K562 (cell line): Measurements from ENCODE around the gene POMGNT1. TPM values are rescaled to one million over a fixed set of nuclear protein-coding genes. Genes with fewer than 3 reads are reported as not detected.

ENCODE experiments used
- ATAC-seq: fragments of 200-7000 bp; cut with Tn5 transposase; 3 replicates; pipeline ENCODE4 v1.9.1; 2020; ENCODE audit warnings: moderate library complexity
- BruUV-seq: library from RNA; stranded (reverse); fragments of 400-500 nt; replicated peaks from 2 replicates; lab custom pipeline; 2021; lab: Mats Ljungman, UMichigan
- CTCF ChIA-PET: fragments of 300-600 bp; formaldehyde crosslinking; extraction: SDS; loops from one replicate; lab custom pipeline; 2021; ENCODE audit warnings: low intra/inter-chr PET ratio; lab: Yijun Ruan, JAX
- POLR2A ChIA-PET: fragments of 300-600, 350-650 bp; sonication (Branson Sonifier 250); formaldehyde crosslinking; extraction: SDS; loops from one replicate; lab custom pipeline; 2021; ENCODE audit warnings: antibody characterized with exemption, inconsistent platforms; lab: Yijun Ruan, JAX
- DNase-seq, 4 experiments: peaks; one replicate each; pipeline versions ENCODE4 v3.0.0 to v3.0.0-alpha.2; 2011 to 2018; ENCODE audit warnings: low spot score in 3 of 4, mixed read lengths in 3 of 4; ENCODE audit errors: extremely low read depth in 1 of 4
- FAIRE-seq: peaks from 2 replicates; lab custom pipeline; 2011; peaks lifted over from hg19 to GRCh38; lab: Jason Lieb, UNC
- H2AFZ ChIP-seq: 2 replicates; pipeline ENCODE4 v1.6.0; 2011; ENCODE audit warnings: low read depth, low read length, control low read depth, inconsistent platforms
- H3K27ac ChIP-seq: fragments of 200-600 bp; 3 replicates; pipeline ENCODE4 v1.8.0; 2011; ENCODE audit warnings: low read depth, mild to moderate bottlenecking, control low read depth, inconsistent platforms, low read length, moderate library complexity, mixed read lengths; ENCODE audit errors: extremely low read depth
- H3K27me3 ChIP-seq, 2 experiments: fragments of 300-600 bp in 1 of 2; 2 replicates in 1 of 2; 3 replicates in 1 of 2; pipeline versions ENCODE4 v1.6.0 to v1.8.0; 2011; ENCODE audit warnings: inconsistent platforms in 2 of 2, low read length in 2 of 2, mild to moderate bottlenecking in 1 of 2, mixed read lengths in 1 of 2, moderate library complexity in 1 of 2; ENCODE audit not compliant: control insufficient read depth in 2 of 2, insufficient read depth in 2 of 2
- H3K36me3 ChIP-seq: fragments of 300-600 bp; 3 replicates; pipeline ENCODE4 v1.8.0; 2011; ENCODE audit warnings: mild to moderate bottlenecking, low read length, inconsistent platforms; ENCODE audit not compliant: control insufficient read depth, insufficient read depth
- H3K4me1 ChIP-seq, 2 experiments: fragments of 200-600 bp in 1 of 2; replicated peaks in 1 of 2; 2 replicates in 1 of 2; 3 replicates in 1 of 2; pipeline versions ENCODE4 v1.5.1 to v1.8.0; 2011; ENCODE audit warnings: inconsistent platforms in 2 of 2, low read length in 2 of 2, mild to moderate bottlenecking in 1 of 2, mixed read lengths in 1 of 2, moderate library complexity in 1 of 2; ENCODE audit not compliant: control insufficient read depth in 2 of 2, insufficient read depth in 2 of 2
- H3K4me2 ChIP-seq: 2 replicates; pipeline ENCODE4 v1.6.1; 2011; ENCODE audit warnings: low read length, control low read depth, inconsistent platforms, mixed read lengths; ENCODE audit not compliant: insufficient read depth
- H3K4me3 ChIP-seq: fragments of 200-600 bp; sonication (generic), shearing (Covaris generic); 2 replicates; pipeline ENCODE4 v1.5.1; 2016; ENCODE audit warnings: control low read depth, inconsistent platforms
- H3K79me2 ChIP-seq: fragments of 200-600 bp; 3 replicates; pipeline ENCODE4 v1.8.0; 2011; ENCODE audit warnings: low read length, inconsistent platforms; ENCODE audit not compliant: control insufficient read depth, insufficient read depth
- H3K9ac ChIP-seq, 2 experiments: 2 replicates each; pipeline versions ENCODE4 v1.6.0 to v1.6.1; 2011; ENCODE audit warnings: low read depth in 2 of 2, low read length in 2 of 2, control low read depth in 1 of 2, inconsistent platforms in 1 of 2, mild to moderate bottlenecking in 1 of 2, mixed read lengths in 1 of 2; ENCODE audit not compliant: insufficient read depth in 1 of 2
- H3K9me1 ChIP-seq: one replicate; pipeline ENCODE4 v1.6.0; 2011; ENCODE audit warnings: inconsistent platforms, mild to moderate bottlenecking, low read length, moderate library complexity; ENCODE audit not compliant: control insufficient read depth, insufficient read depth
- H3K9me3 ChIP-seq: replicated peaks from 2 replicates; pipeline ENCODE4 v1.5.1; 2011; ENCODE audit warnings: low read depth, low read length, inconsistent platforms; ENCODE audit not compliant: control insufficient read depth, insufficient read depth
- H4K20me1 ChIP-seq: replicated peaks from 2 replicates; pipeline ENCODE4 v1.6.1; 2011; ENCODE audit warnings: low read length, inconsistent platforms, mixed read lengths; ENCODE audit not compliant: control insufficient read depth, insufficient read depth
- ADNP ChIP-seq: fragments of 200-800 bp; sonication (Bioruptor generic); IDR thresholded peaks from 2 replicates; pipeline ENCODE4 v1.6.1; 2016; ENCODE audit warnings: missing genetic modification characterization, missing compliant biosample characterization
- CBX3 ChIP-seq, 2 experiments: IDR thresholded peaks; 1 replicate in 1 of 2; 2 replicates in 1 of 2; pipeline ENCODE4 v1.6.1; 2012; ENCODE audit warnings: inconsistent platforms in 2 of 2, low read length in 2 of 2, borderline replicate concordance in 1 of 2, control low read depth in 1 of 2
- CCAR2 ChIP-seq: fragments of 200-400 bp; formaldehyde crosslinking; IDR thresholded peaks from 2 replicates; pipeline ENCODE4 v1.6.1; 2017; ENCODE audit warnings: mild to moderate bottlenecking, low read depth, low read length
- COPS2 ChIP-seq: fragments of 450-650 bp; conservative IDR thresholded peaks from 2 replicates; pipeline ENCODE4 v1.6.1; 2016; ENCODE audit warnings: mild to moderate bottlenecking, moderate library complexity
- DMBX1 ChIP-seq: fragments of 250-450 bp; sonication (Bioruptor Pico); IDR thresholded peaks from 2 replicates; pipeline ENCODE4 v1.8.0; 2022; ENCODE audit warnings: inconsistent platforms, mild to moderate bottlenecking, moderate library complexity, borderline replicate concordance
- ELF4 ChIP-seq: fragments of 450-650 bp; formaldehyde crosslinking; IDR thresholded peaks from 2 replicates; pipeline ENCODE4 v1.4.0; 2022; ENCODE audit warnings: missing genetic modification characterization
- ESRRA ChIP-seq: fragments of 450-650 bp; IDR thresholded peaks from 2 replicates; pipeline ENCODE4 v1.6.1; 2014; ENCODE audit warnings: low read depth, mild to moderate bottlenecking, moderate library complexity, borderline replicate concordance
- HDAC6 ChIP-seq: IDR thresholded peaks from 2 replicates; pipeline ENCODE4 v1.6.1; 2012; ENCODE audit warnings: low read depth, mild to moderate bottlenecking, control low read depth, inconsistent platforms, low read length, moderate library complexity
- KDM2B ChIP-seq: fragments of 250-450 bp; sonication (Bioruptor Pico); IDR thresholded peaks from 2 replicates; pipeline ENCODE4 v1.8.0; 2021; ENCODE audit warnings: mild to moderate bottlenecking, moderate library complexity
- MECOM ChIP-seq: fragments of 250-450 bp; sonication (Bioruptor Pico); IDR thresholded peaks from 2 replicates; pipeline ENCODE4 v1.8.0; 2022; ENCODE audit warnings: inconsistent platforms
- MEF2A ChIP-seq: IDR thresholded peaks from 2 replicates; pipeline ENCODE4 v1.6.1; 2011; ENCODE audit warnings: low read depth, mild to moderate bottlenecking, low read length, moderate library complexity; ENCODE audit not compliant: control insufficient read depth
- NR4A1 ChIP-seq, 2 experiments: fragments of 250-450 bp in 1 of 2; fragments of 450-650 bp in 1 of 2; sonication (Bioruptor Pico) in 1 of 2; IDR thresholded peaks; 2 replicates each; pipeline versions ENCODE4 v1.4.0 to v1.6.1; 2016 to 2020; ENCODE audit warnings: mild to moderate bottlenecking in 2 of 2, missing compliant biosample characterization in 1 of 2, missing genetic modification characterization in 1 of 2, moderate library complexity in 1 of 2
- PPARD ChIP-seq: fragments of 250-450 bp; sonication (Bioruptor Pico); IDR thresholded peaks from 2 replicates; pipeline ENCODE4 v1.8.0; 2022; ENCODE audit warnings: inconsistent platforms, mild to moderate bottlenecking, moderate library complexity
- RFX1 ChIP-seq: fragments of 450-650 bp; IDR thresholded peaks from 2 replicates; pipeline ENCODE4 v1.6.1; 2016; ENCODE audit warnings: mild to moderate bottlenecking, moderate library complexity
- ZBTB8A ChIP-seq: fragments of 450-650 bp; IDR thresholded peaks from 2 replicates; pipeline ENCODE4 v1.6.1; 2018; ENCODE audit warnings: mild to moderate bottlenecking, moderate library complexity; ENCODE audit not compliant: partially characterized antibody
- ZNF395 ChIP-seq: fragments of 200-800 bp; sonication (Bioruptor generic); IDR thresholded peaks from 2 replicates; pipeline ENCODE4 v1.6.1; 2017; ENCODE audit warnings: missing genetic modification characterization, missing compliant biosample characterization
- WGBS: fragments of 100-300 bp; shearing (Covaris generic); methylation state at CpG from one replicate; pipeline ENCODE4 v1.1.6; 2016; ENCODE audit warnings: low coverage, mixed read lengths; ENCODE audit not compliant: insufficient coverage; ENCODE audit errors: missing lambda C conversion rate; 5-methylcytosine and 5-hydroxymethylcytosine counted together
- in situ Hi-C: fragments of 300-500 bp; cut with MboI; formaldehyde crosslinking; loops from 4 replicates; pipeline ENCODE4 v1.15.0; 2018; ENCODE audit warnings: inconsistent platforms, mixed read lengths
- intact Hi-C: fragments of 100-400 bp; cut with micrococcal nuclease; formaldehyde crosslinking; loops from 2 replicates; pipeline ENCODE4 v1.14.2; 2022
- polyA plus RNA-seq, 8 experiments: library from polyadenylated mRNA; depleted of rRNA in 4 of 8; stranded (reverse) in 5 of 8; unstranded in 3 of 8; fragments of >200 nt; fragmentation: Nextera tagmentation in 2 of 8; fragmentation: Illumina TruSeq in 1 of 8; extraction: Ambion mirVana in 2 of 8; extraction: Trizol in 1 of 8; gene quantifications; 2 replicates each; pipeline versions ENCODE4 v1.2.1 to v1.2.3, GENCODE V29; 2011 to 2014; ENCODE audit warnings: inconsistent platforms in 1 of 8, missing spikeins in 1 of 8
- total RNA-seq, 7 experiments: library from RNA; depleted of rRNA in 6 of 7; stranded (reverse); fragments of >200 nt in 6 of 7; fragmentation: Illumina TruSeq in 2 of 7; extraction: Trizol in 2 of 7; gene quantifications; 2 replicates each; pipeline versions ENCODE4 v1.2.1 to v1.2.3, GENCODE V29; 2011 to 2021; ENCODE audit warnings: low replicate concordance in 1 of 7

Gene POMGNT1
- total and polyA plus RNA-seq, 9 of the 15 experiments (the other 6 are each of a cell fraction or from before 2014, with no cell fraction given), result 14.1 to 58.9 (median 37.8) TPM

- no peak; the same call in 2 of the 3 replicates for ATAC-seq
- WGBS, result 17% methylated on average over 3 of the region's 3 CpGs
- no peaks in the 10 kb centered on the region for H3K9me1 ChIP-seq
These were observed 7.6 kb upstream of the POMGNT1 start for GRCh38 chr1:46205791-46206190.

GRCh38 chr1:46205141-46205540 is 6.9 kb upstream of the POMGNT1 start:
- Histone ChIP-seq H2AFZ (0 out of 2 replicates have a peak overlapping the region, but pooled peaks have one; percentile 36), H3K9me1 (no peaks in the 10 kb centered on the region), H3K27me3 (no peaks in the 10 kb centered on the region), H3K4me3 (no peak overlapping the region), H3K27ac (no peak overlapping the region), H3K9ac (no peak overlapping the region; a peak in 1 of 4 replicates), H3K36me3 (no peaks in the 10 kb centered on the region), H3K79me2 (no peaks in the 10 kb centered on the region), H3K4me2 (no peak overlapping the region), H3K4me1 (peaks cover 9 to 18% of the 10 kb centered on the region in 2 experiments), H3K9me3 (no peaks in the 10 kb centered on the region), H4K20me1 (no peaks in the 10 kb centered on the region)
- ATAC-seq, result no peak
- no TSS peak for BruUV-seq
- 23% methylated on average over 3 of the region's 3 CpGs for WGBS
- in situ Hi-C loops (no loop called here), intact Hi-C loops (no loop called here)
- CTCF ChIA-PET, result no interaction called here
- DNase-seq, result no peak
- no peak for FAIRE-seq
- POLR2A ChIA-PET, result interaction anchor here (1.1 kb wide), 3 partner anchors 14 to 160 kb away, joined by 3 to 5 read pairs (median 3); no protein-coding TSS in a partner anchor
- TF ChIP-seq ADNP (tag) (no peak), NR4A1 (CRISPR knock-in tag; IDR thresholded peaks at IDR 0.05) (no peak), NR4A1 (tag; IDR thresholded peaks at IDR 0.05) (no peak), CCAR2 (no peak), PPARD (CRISPR knock-in tag) (no peak), HDAC6 (no peak), MECOM (CRISPR knock-in tag) (no peak), MEF2A (no peak), ELF4 (CRISPR knock-in tag) (peak; percentile 53; the same call in 1 of the 2 replicates), KDM2B (CRISPR knock-in tag) (no peak), ZBTB8A (no peak), COPS2 (no peak), DMBX1 (CRISPR knock-in tag) (no peak), ZNF395 (no peak)

More at GRCh38 chr1:46205791-46206190, 7.6 kb upstream of the POMGNT1 start:
- POLR2A ChIA-PET, result interaction anchor here (0.9 kb wide), 1 partner anchor 15 kb away, joined by 3 read pairs; no protein-coding TSS in a partner anchor
- BruUV-seq, result no TSS peak
- H3K79me2 ChIP-seq, result no peaks in the 10 kb centered on the region
- FAIRE-seq (no peak), DNase-seq (peak in 1 of 4 experiments; percentile 13)
- no peaks in the 10 kb centered on the region for H4K20me1 ChIP-seq
- no peak overlapping the region for H3K4me3 ChIP-seq
- peak overlapping the region in 1 of 2 experiments; percentile 32; a peak in 1 of 4 replicates for H3K9ac ChIP-seq
- TF ChIP-seq ESRRA (peak; percentile 91), RFX1 (peak; percentile 90), CBX3 (IDR thresholded peaks at IDR 0.05; ENCODE audit: borderline replicate concordance in 1 of 2, low read length in 2 of 2) (no peak)
- peak overlapping the region; percentile 36 for H2AFZ ChIP-seq
- H3K9me3 ChIP-seq, result no peaks in the 10 kb centered on the region
- intact Hi-C loops, result no loop called here
- H3K4me1 ChIP-seq, result peaks cover 9 to 17% of the 10 kb centered on the region in 2 experiments
- no peaks in the 10 kb centered on the region for H3K36me3 ChIP-seq
- CTCF ChIA-PET, result no interaction called here
- H3K27me3 ChIP-seq, result no peaks in the 10 kb centered on the region
- in situ Hi-C loops, result no loop called here
- H3K27ac ChIP-seq, result no peak overlapping the region
- H3K4me2 ChIP-seq, result no peak overlapping the region
